Occipital lobe (tissue), 2 donors: Measurements from ENCODE around the gene EVC2. TPM values are rescaled to one million over a fixed set of nuclear protein-coding genes. Genes with fewer than 3 reads are reported as not detected.

Source experiments
- DNase-seq: peaks from one replicate; lab custom pipeline; 2025; lab: John Stamatoyannopoulos, UW
- total RNA-seq: library from RNA; depleted of rRNA; stranded (reverse); fragments of >200 nt; gene quantifications from one replicate; pipeline ENCODE4 v1.2.3, GENCODE V29; 2014

Gene EVC2
- total RNA-seq, 1 donor from 2014 or later, result 2.5 TPM

- no peak for DNase-seq
These were observed 5.5 kb upstream of the EVC2 start for GRCh38 chr4:5713861-5714260.

- no peak for DNase-seq
These were observed 4.6 kb upstream of the EVC2 start for GRCh38 chr4:5712931-5713330.

GRCh38 chr4:5712517-5712916, 4.2 kb upstream of the EVC2 start:
- no peak for DNase-seq

GRCh38 chr4:5711479-5712184, 3.3 kb upstream of the EVC2 start:
- DNase-seq, result no peak

- DNase-seq, result no peak
These were observed 2.7 kb upstream of the EVC2 start, which contains the start of gene EVC for GRCh38 chr4:5710961-5711478. Gene EVC (plus strand): TSS chr4:5711201. CDS start chr4:5711381, 180 bp downstream.

GRCh38 chr4:5710065-5710960, 2.0 kb upstream of the EVC2 start:
- no peak for DNase-seq

GRCh38 chr4:5709207-5709575, 832 bp upstream of the EVC2 start:
- DNase-seq, result no peak

- no peak for DNase-seq
These were observed 446 bp downstream of the EVC2 start for GRCh38 chr4:5707778-5708448.

- no peak for DNase-seq
These were observed 993 bp downstream of the EVC2 start for GRCh38 chr4:5707366-5707765.

- DNase-seq, result no peak
These were observed 1.7 kb downstream of the EVC2 start for GRCh38 chr4:5706486-5707290.

GRCh38 chr4:5705647-5706320, 2.6 kb downstream of the EVC2 start:
- no peak for DNase-seq

- no peak for DNase-seq
These were observed 4.1 kb downstream of the EVC2 start for GRCh38 chr4:5704276-5704675.

GRCh38 chr4:5703831-5704230, 4.5 kb downstream of the EVC2 start:
- DNase-seq, result no peak

- DNase-seq, result no peak
These were observed 6.4 kb downstream of the EVC2 start for GRCh38 chr4:5701971-5702370.

- no peak for DNase-seq
These were observed 7.9 kb downstream of the EVC2 start for GRCh38 chr4:5700459-5700858.

GRCh38 chr4:5696341-5696740, 12.0 kb downstream of the EVC2 start:
- no peak for DNase-seq

- DNase-seq, result no peak
These were observed 14.5 kb downstream of the EVC2 start for GRCh38 chr4:5693871-5694270.

- DNase-seq, result no peak
These were observed 16.7 kb downstream of the EVC2 start for GRCh38 chr4:5691491-5692132.

GRCh38 chr4:5689065-5689464, 19.3 kb downstream of the EVC2 start:
- no peak for DNase-seq

- DNase-seq, result no peak
These were observed 22.0 kb downstream of the EVC2 start for GRCh38 chr4:5686338-5686737.
